HCT116 (cell line): Measurements from ENCODE around the gene TWNK. TPM values are rescaled to one million over a fixed set of nuclear protein-coding genes. Genes with fewer than 3 reads are reported as not detected.

ENCODE experiments used
- ATAC-seq: fragments of 200-7000 bp; cut with Tn5 transposase; 2 replicates; pipeline ENCODE4 v1.9.1; 2020; ENCODE audit warnings: mild to moderate bottlenecking, moderate library complexity
- BruUV-seq: library from RNA; stranded (reverse); fragments of 400-500 nt; replicated peaks from 2 replicates; lab custom pipeline; 2021; lab: Mats Ljungman, UMichigan
- CTCF ChIA-PET: fragments of 300-600 bp; sonication (Branson Sonifier 250); formaldehyde crosslinking; loops from one replicate; lab custom pipeline; 2021; ENCODE audit warnings: antibody characterized with exemption; lab: Charles Lee
- POLR2A ChIA-PET: fragments of 300-600, 350-600 bp; sonication (Branson Sonifier 250); formaldehyde crosslinking; loops from one replicate; lab custom pipeline; 2021; ENCODE audit warnings: antibody characterized with exemption; lab: Charles Lee
- RAD21 ChIA-PET, 2 experiments: fragments of 300-600 bp; sonication (Branson Sonifier 250); formaldehyde crosslinking; loops; one replicate each; lab custom pipeline; 2023; ENCODE audit warnings: low total read pairs in 2 of 2; ENCODE audit not compliant: uncharacterized antibody in 2 of 2, unreplicated experiment in 2 of 2, low non-redundant PET in 1 of 2; lab: Charles Lee
- DNase-seq: peaks from one replicate; pipeline ENCODE4 v3.0.0-alpha.2; 2010; ENCODE audit warnings: low read depth, low spot score
- H2AFZ ChIP-seq: fragments of 200-600 bp; shearing (Covaris generic), sonication (generic); 2 replicates; pipeline ENCODE4 v1.6.1; 2017; ENCODE audit warnings: low read depth, mixed run types, mixed read lengths, antibody characterized with exemption, low read length; ENCODE audit not compliant: poor library complexity, severe bottlenecking
- H3K27ac ChIP-seq: 2 replicates; pipeline ENCODE4 v1.5.1; 2012; ENCODE audit warnings: low read depth, low read length
- H3K27me3 ChIP-seq: fragments of 200-600 bp; sonication (generic); 2 replicates; pipeline ENCODE4 v1.6.1; 2016; ENCODE audit warnings: mixed run types, low read length, mixed read lengths; ENCODE audit not compliant: insufficient read depth
- H3K36me3 ChIP-seq, 2 experiments: fragments of 200-500 bp in 1 of 2; fragments of 200-600 bp in 1 of 2; sonication (Bioruptor generic) in 1 of 2; sonication (generic) in 1 of 2; 2 replicates each; pipeline versions ENCODE4 v1.5.1 to v1.6.1; 2014 to 2016; ENCODE audit warnings: low read length in 2 of 2, inconsistent platforms in 1 of 2, mixed read lengths in 1 of 2, mixed run types in 1 of 2; ENCODE audit not compliant: insufficient read depth in 2 of 2, control insufficient read depth in 1 of 2
- H3K4me1 ChIP-seq, 2 experiments: fragments of 200-600 bp in 1 of 2; sonication (generic) in 1 of 2; 2 replicates each; pipeline versions ENCODE4 v1.5.1 to v1.6.1; 2012 to 2017; ENCODE audit warnings: low read length in 2 of 2, inconsistent platforms in 1 of 2, mild to moderate bottlenecking in 1 of 2, mixed read lengths in 1 of 2, mixed run types in 1 of 2, moderate library complexity in 1 of 2; ENCODE audit not compliant: insufficient read depth in 2 of 2, control insufficient read depth in 1 of 2
- H3K4me2 ChIP-seq: fragments of 200-600 bp; sonication (generic); 2 replicates; pipeline ENCODE4 v1.6.1; 2017; ENCODE audit warnings: mixed run types, low read length, mixed read lengths
- H3K4me3 ChIP-seq, 2 experiments: fragments of 200-600 bp in 1 of 2; sonication (generic) in 1 of 2; replicated peaks in 1 of 2; 2 replicates each; pipeline ENCODE4 v1.5.1; 2011 to 2016; ENCODE audit warnings: low read length in 2 of 2, control low read depth in 1 of 2, low read depth in 1 of 2, mild to moderate bottlenecking in 1 of 2, mixed read lengths in 1 of 2, mixed run types in 1 of 2
- H3K79me2 ChIP-seq: fragments of 200-600 bp; sonication (generic); 2 replicates; pipeline ENCODE4 v1.6.1; 2017; ENCODE audit warnings: mild to moderate bottlenecking, mixed run types, low read length, moderate library complexity, mixed read lengths; ENCODE audit not compliant: insufficient read depth
- H3K9ac ChIP-seq: fragments of 200-600 bp; sonication (generic); 2 replicates; pipeline ENCODE4 v1.6.1; 2016; ENCODE audit warnings: low read length, mixed read lengths
- H3K9me2 ChIP-seq: fragments of 200-600 bp; sonication (generic), shearing (Covaris generic); 2 replicates; pipeline ENCODE4 v1.6.1; 2017; ENCODE audit warnings: mixed run types, mild to moderate bottlenecking, moderate library complexity; ENCODE audit not compliant: insufficient read depth
- H3K9me3 ChIP-seq, 2 experiments: fragments of 200-500 bp in 1 of 2; fragments of 200-600 bp in 1 of 2; sonication (Bioruptor generic) in 1 of 2; sonication (generic) in 1 of 2; 2 replicates each; pipeline ENCODE4 v1.6.1; 2014 to 2017; ENCODE audit warnings: low read length in 2 of 2, mixed read lengths in 2 of 2, inconsistent platforms in 1 of 2, low read depth in 1 of 2, mild to moderate bottlenecking in 1 of 2, mixed run types in 1 of 2, moderate library complexity in 1 of 2; ENCODE audit not compliant: control insufficient read depth in 1 of 2, insufficient read depth in 1 of 2
- H4K20me1 ChIP-seq: fragments of 200-600 bp; sonication (generic), shearing (Covaris generic); 2 replicates; pipeline ENCODE4 v1.6.1; 2017; ENCODE audit warnings: mixed run types, mild to moderate bottlenecking, moderate library complexity; ENCODE audit not compliant: insufficient read depth
- CBX3 ChIP-seq: IDR thresholded peaks from 2 replicates; pipeline ENCODE4 v1.6.1; 2012; ENCODE audit warnings: low read depth
- CEBPB ChIP-seq: IDR thresholded peaks from 2 replicates; pipeline ENCODE4 v1.6.1; 2012; ENCODE audit warnings: low read depth
- EGR1 ChIP-seq: IDR thresholded peaks from 2 replicates; pipeline ENCODE4 v1.6.1; 2012; ENCODE audit warnings: low read depth
- ELF1 ChIP-seq: IDR thresholded peaks from 2 replicates; pipeline ENCODE4 v1.6.1; 2012; ENCODE audit warnings: low read depth, borderline replicate concordance
- EZH2 ChIP-seq: fragments of 200-600 bp; sonication (generic); IDR thresholded peaks from 2 replicates; pipeline ENCODE4 v1.6.1; 2017; ENCODE audit warnings: antibody characterized with exemption, mixed run types
- EZH2phosphoT487 ChIP-seq: fragments of 200-600 bp; IDR thresholded peaks from 2 replicates; pipeline ENCODE4 v1.6.1; 2018; ENCODE audit warnings: antibody characterized with exemption, borderline replicate concordance
- FOSL1 ChIP-seq: IDR thresholded peaks from 2 replicates; pipeline ENCODE4 v1.6.1; 2012; ENCODE audit warnings: low read depth
- JUND ChIP-seq: IDR thresholded peaks from 2 replicates; pipeline ENCODE4 v1.6.1; 2012
- POLR2A ChIP-seq: IDR thresholded peaks from 2 replicates; pipeline ENCODE4 v1.7.0; 2011; ENCODE audit warnings: borderline replicate concordance; ENCODE audit not compliant: insufficient read depth, insufficient read length; ENCODE audit errors: extremely low read depth
- POLR2AphosphoS5 ChIP-seq: IDR thresholded peaks from 2 replicates; pipeline ENCODE4 v1.6.1; 2011; ENCODE audit warnings: mild to moderate bottlenecking, low read depth, low read length, moderate library complexity
- RAD21 ChIP-seq: IDR thresholded peaks from 2 replicates; pipeline ENCODE4 v1.6.1; 2012; ENCODE audit warnings: low read depth, mild to moderate bottlenecking
- SIN3A ChIP-seq: IDR thresholded peaks from 2 replicates; pipeline ENCODE4 v1.6.1; 2012; ENCODE audit warnings: low read depth
- SRF ChIP-seq: IDR thresholded peaks from 2 replicates; pipeline ENCODE4 v1.6.1; 2012; ENCODE audit warnings: low read depth
- YY1 ChIP-seq: IDR thresholded peaks from 2 replicates; pipeline ENCODE4 v1.6.1; 2011; ENCODE audit warnings: low read length, low read depth, moderate library complexity, mild to moderate bottlenecking; ENCODE audit not compliant: insufficient replicate concordance; ENCODE audit errors: extremely low read depth
- ZNF274 ChIP-seq: fragments of 200-500 bp; sonication (Bioruptor generic); IDR thresholded peaks from 2 replicates; pipeline ENCODE4 v1.6.1; 2014; ENCODE audit warnings: mild to moderate bottlenecking, low read depth, low read length, inconsistent platforms
- intact Hi-C: fragments of 100-400 bp; cut with micrococcal nuclease; formaldehyde crosslinking; loops from 2 replicates; pipeline ENCODE4 v1.10.0; 2022
- total RNA-seq: library from RNA; stranded (reverse); gene quantifications from one replicate; pipeline ENCODE4 v1.2.1, GENCODE V29; 2021; ENCODE audit not compliant: unreplicated experiment
- TF ChIP-seq, protein P1 (sequence below), 3 experiments: fragments of 200-600 bp in 1 of 3; sonication (generic) in 1 of 3; IDR thresholded peaks in 2 of 3; conservative IDR thresholded peaks in 1 of 3; 2 replicates each; pipeline ENCODE4 v1.5.1; 2012 to 2017; ENCODE audit warnings: low read depth in 2 of 3, low read length in 2 of 3, antibody characterized with exemption in 1 of 3, borderline replicate concordance in 1 of 3, control low read depth in 1 of 3, mild to moderate bottlenecking in 1 of 3, mixed read lengths in 1 of 3, mixed run types in 1 of 3, moderate library complexity in 1 of 3; ENCODE audit not compliant: insufficient read depth in 1 of 3
- TF ChIP-seq, protein P2 (sequence below): IDR thresholded peaks from 2 replicates; pipeline ENCODE4 v1.6.1; 2012

The TWNK gene
- total RNA-seq, 1 experiment from 2014 or later = 42.1 TPM

DNA sequence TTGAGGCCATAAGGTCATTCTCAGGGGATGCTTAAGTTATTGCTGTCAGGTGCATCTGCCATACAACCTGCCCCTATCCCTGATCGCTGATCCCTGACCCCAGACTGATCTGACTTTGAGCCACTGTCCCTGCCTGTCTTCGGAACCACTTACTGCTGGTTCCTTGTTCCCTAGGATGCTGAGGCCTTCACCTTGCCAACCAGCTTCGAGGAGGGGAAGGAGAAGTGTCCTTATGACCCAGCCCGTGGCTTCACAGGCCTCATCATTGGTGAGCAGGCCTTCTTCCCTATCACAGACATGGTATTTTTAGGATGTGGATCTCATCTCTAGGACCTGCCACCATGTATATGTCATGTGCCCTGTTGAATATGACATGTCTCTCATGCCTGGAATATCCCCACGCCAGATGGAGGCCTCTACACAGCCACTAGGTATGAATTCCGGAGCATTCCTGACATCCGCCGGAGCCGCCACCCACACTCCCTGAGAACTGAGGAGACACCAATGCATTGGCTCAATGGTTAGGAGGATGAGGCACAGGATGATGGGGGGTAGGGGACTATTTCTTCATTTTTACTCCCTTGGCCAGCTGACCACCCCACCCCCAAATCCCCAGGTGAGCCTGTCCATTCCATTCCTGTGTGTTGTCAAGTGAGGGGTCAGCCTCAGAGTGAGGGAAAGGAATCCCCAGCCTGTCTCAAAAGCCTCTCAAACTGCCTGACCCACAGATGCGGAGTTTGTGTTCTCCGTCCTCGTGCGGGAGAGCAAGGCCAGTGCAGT, 9.0 kb upstream of the TWNK start:
- no peaks in the 10 kb centered on the region for H4K20me1 ChIP-seq
- intact Hi-C loops = no loop called here
- DNase-seq (no peak), ATAC-seq (no peak)
- H3K27ac ChIP-seq = no peak overlapping the region
- peaks cover 4 to 14% of the 10 kb centered on the region in 2 experiments; a peak in 3 of 4 replicates for H3K36me3 ChIP-seq
- no peak overlapping the region for H2AFZ ChIP-seq
- no TSS peak for BruUV-seq
- H3K27me3 ChIP-seq = no peaks in the 10 kb centered on the region
- no peak for TF ChIP-seq EZH2phosphoT487
- TF ChIP-seq JUND = no peak
- no peak for TF ChIP-seq ZNF274
- no peak for TF ChIP-seq CBX3
- no peak for TF ChIP-seq ELF1
- TF ChIP-seq SRF = no peak
- TF ChIP-seq CEBPB = no peak
- TF ChIP-seq, protein P1, sequence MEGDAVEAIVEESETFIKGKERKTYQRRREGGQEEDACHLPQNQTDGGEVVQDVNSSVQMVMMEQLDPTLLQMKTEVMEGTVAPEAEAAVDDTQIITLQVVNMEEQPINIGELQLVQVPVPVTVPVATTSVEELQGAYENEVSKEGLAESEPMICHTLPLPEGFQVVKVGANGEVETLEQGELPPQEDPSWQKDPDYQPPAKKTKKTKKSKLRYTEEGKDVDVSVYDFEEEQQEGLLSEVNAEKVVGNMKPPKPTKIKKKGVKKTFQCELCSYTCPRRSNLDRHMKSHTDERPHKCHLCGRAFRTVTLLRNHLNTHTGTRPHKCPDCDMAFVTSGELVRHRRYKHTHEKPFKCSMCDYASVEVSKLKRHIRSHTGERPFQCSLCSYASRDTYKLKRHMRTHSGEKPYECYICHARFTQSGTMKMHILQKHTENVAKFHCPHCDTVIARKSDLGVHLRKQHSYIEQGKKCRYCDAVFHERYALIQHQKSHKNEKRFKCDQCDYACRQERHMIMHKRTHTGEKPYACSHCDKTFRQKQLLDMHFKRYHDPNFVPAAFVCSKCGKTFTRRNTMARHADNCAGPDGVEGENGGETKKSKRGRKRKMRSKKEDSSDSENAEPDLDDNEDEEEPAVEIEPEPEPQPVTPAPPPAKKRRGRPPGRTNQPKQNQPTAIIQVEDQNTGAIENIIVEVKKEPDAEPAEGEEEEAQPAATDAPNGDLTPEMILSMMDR (IDR thresholded peaks at IDR 0.05 in 2 of 3, conservative IDR thresholded peaks at IDR 0.05 in 1 of 3; ENCODE audit: borderline replicate concordance in 1 of 3, insufficient read depth in 1 of 3, low read depth in 2 of 3, low read length in 2 of 3) = no peak
- no peak for TF ChIP-seq EZH2
- no peak for TF ChIP-seq EGR1
- TF ChIP-seq POLR2A = no peak
- TF ChIP-seq POLR2AphosphoS5 = no peak
- TF ChIP-seq YY1 = no peak
- TF ChIP-seq, protein P2, sequence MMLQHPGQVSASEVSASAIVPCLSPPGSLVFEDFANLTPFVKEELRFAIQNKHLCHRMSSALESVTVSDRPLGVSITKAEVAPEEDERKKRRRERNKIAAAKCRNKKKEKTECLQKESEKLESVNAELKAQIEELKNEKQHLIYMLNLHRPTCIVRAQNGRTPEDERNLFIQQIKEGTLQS = no peak
- TF ChIP-seq FOSL1 = no peak
- TF ChIP-seq SIN3A = no peak
- no peak for TF ChIP-seq RAD21
- H3K4me2 ChIP-seq = no peak overlapping the region
- peaks cover 3 to 8% of the 10 kb centered on the region in 2 experiments; a peak in 3 of 4 replicates for H3K4me1 ChIP-seq
- no peaks in the 10 kb centered on the region for H3K9me3 ChIP-seq
- no peak overlapping the region for H3K9ac ChIP-seq
- ChIA-PET CTCF (no interaction called here), RAD21 (no interaction called here), POLR2A (no interaction called here)
- no peaks in the 10 kb centered on the region for H3K79me2 ChIP-seq
- no peak overlapping the region for H3K4me3 ChIP-seq
- no peaks in the 10 kb centered on the region for H3K9me2 ChIP-seq
